SK-N-SH (cell line): ENCODE results near the gene GGT5. TPM values are rescaled to one million over a fixed set of nuclear protein-coding genes. Genes with fewer than 3 reads are reported as not detected.
A peak's percentile ranks its signal among the peaks of the same experiment; 100 is the strongest.

Experiments
- CTCF ChIA-PET: fragments of 300-600, 350-600 bp; formaldehyde crosslinking; extraction: SDS; loops from one replicate; lab custom pipeline; 2021; lab: Yijun Ruan, JAX
- POLR2A ChIA-PET: fragments of 350-600 bp; sonication (Branson Sonifier 250); formaldehyde crosslinking; extraction: SDS; loops from one replicate; lab custom pipeline; 2020; ENCODE audit warnings: antibody characterized with exemption, inconsistent platforms; lab: Yijun Ruan, JAX
- DNase-seq: peaks from one replicate; pipeline ENCODE4 v3.0.0; 2012
- H2AFZ ChIP-seq: fragments of 200-600 bp; sonication (generic); 2 replicates; pipeline ENCODE4 v1.8.1; 2016; ENCODE audit warnings: antibody characterized with exemption, mild to moderate bottlenecking, low read depth
- H3F3A ChIP-seq: fragments of 200-600 bp; sonication (generic); replicated peaks from 2 replicates; pipeline ENCODE3; 2016; ENCODE audit warnings: antibody characterized with exemption, mild to moderate bottlenecking; ENCODE audit not compliant: insufficient read depth
- H3K27ac ChIP-seq, 2 experiments: fragments of 200-500 bp in 1 of 2; fragments of 200-600 bp in 1 of 2; sonication (Bioruptor generic) in 1 of 2; sonication (generic), shearing (Covaris generic) in 1 of 2; 2 replicates each; pipeline versions ENCODE4 v1.5.1 to v1.6.1; 2014 to 2016; ENCODE audit warnings: low read depth in 2 of 2, inconsistent platforms in 1 of 2, low read length in 1 of 2, mild to moderate bottlenecking in 1 of 2, mixed read lengths in 1 of 2
- H3K27me3 ChIP-seq: fragments of 200-600 bp; sonication (generic), shearing (Covaris generic); 2 replicates; pipeline ENCODE4 v1.6.1; 2016; ENCODE audit warnings: mixed run types; ENCODE audit not compliant: insufficient read depth
- H3K36me3 ChIP-seq, 2 experiments: fragments of 200-500 bp in 1 of 2; fragments of 200-600 bp in 1 of 2; sonication (Bioruptor generic) in 1 of 2; sonication (generic) in 1 of 2; replicated peaks in 1 of 2; 2 replicates each; pipeline versions ENCODE3 to v1.5.1; 2014 to 2016; ENCODE audit warnings: low read length in 1 of 2, mild to moderate bottlenecking in 1 of 2; ENCODE audit not compliant: insufficient read depth in 2 of 2, control insufficient read depth in 1 of 2
- H3K4me1 ChIP-seq, 2 experiments: fragments of 200-500 bp in 1 of 2; fragments of 200-600 bp in 1 of 2; sonication (Bioruptor generic) in 1 of 2; sonication (generic), shearing (Covaris generic) in 1 of 2; 2 replicates each; pipeline versions ENCODE4 v1.5.1 to v1.6.1; 2014 to 2016; ENCODE audit warnings: low read depth in 1 of 2, low read length in 1 of 2, mixed run types in 1 of 2; ENCODE audit not compliant: insufficient read depth in 2 of 2, control insufficient read depth in 1 of 2
- H3K4me2 ChIP-seq: fragments of 200-600 bp; sonication (generic), shearing (Covaris generic); 2 replicates; pipeline ENCODE4 v1.6.1; 2017; ENCODE audit warnings: mixed run types
- H3K4me3 ChIP-seq, 2 experiments: fragments of 200-500 bp in 1 of 2; fragments of 200-600 bp in 1 of 2; sonication (Bioruptor generic) in 1 of 2; sonication (generic), shearing (Covaris generic) in 1 of 2; 2 replicates each; pipeline versions ENCODE4 v1.5.1 to v1.8.1; 2014 to 2016; ENCODE audit warnings: low read depth in 2 of 2, inconsistent platforms in 1 of 2, low read length in 1 of 2, mild to moderate bottlenecking in 1 of 2, mixed read lengths in 1 of 2, moderate library complexity in 1 of 2
- H3K79me2 ChIP-seq: fragments of 200-600 bp; sonication (generic); 2 replicates; pipeline ENCODE4 v1.8.1; 2017; ENCODE audit warnings: mild to moderate bottlenecking; ENCODE audit not compliant: insufficient read depth
- H3K9ac ChIP-seq: fragments of 200-600 bp; sonication (generic); 2 replicates; pipeline ENCODE4 v1.6.1; 2017; ENCODE audit warnings: mixed run types
- H3K9me2 ChIP-seq: fragments of 200-600 bp; sonication (generic); 2 replicates; pipeline ENCODE4 v1.6.1; 2017; ENCODE audit warnings: mixed run types
- H3K9me3 ChIP-seq: fragments of 200-600 bp; sonication (generic); 2 replicates; pipeline ENCODE4 v1.6.1; 2017; ENCODE audit warnings: mixed run types, mild to moderate bottlenecking, moderate library complexity
- H4K20me1 ChIP-seq: fragments of 200-600 bp; sonication (generic); 2 replicates; pipeline ENCODE4 v1.6.1; 2017; ENCODE audit warnings: mild to moderate bottlenecking, mixed run types; ENCODE audit not compliant: insufficient read depth
- CHD2 ChIP-seq: fragments of 150-350 bp; IDR thresholded peaks from 2 replicates; pipeline ENCODE4 v1.6.1; 2018; ENCODE audit warnings: low read length; ENCODE audit not compliant: partially characterized antibody
- EZH2phosphoT487 ChIP-seq: fragments of 200-600 bp; sonication (generic); IDR thresholded peaks from 2 replicates; pipeline ENCODE4 v1.6.1; 2017; ENCODE audit warnings: low read depth, mixed run types, mild to moderate bottlenecking, antibody characterized with exemption, moderate library complexity, borderline replicate concordance
- GABPA ChIP-seq: IDR thresholded peaks from 2 replicates; pipeline ENCODE4 v1.4.0; 2012; ENCODE audit warnings: low read depth, mild to moderate bottlenecking
- GATA2 ChIP-seq: sonication (generic); formaldehyde crosslinking; IDR thresholded peaks from 2 replicates; pipeline ENCODE4 v1.5.0; 2020; ENCODE audit warnings: mild to moderate bottlenecking, missing genetic modification reagents
- IRF3 ChIP-seq: fragments of 150-350 bp; IDR thresholded peaks from 2 replicates; pipeline ENCODE4 v1.6.1; 2016; ENCODE audit warnings: mild to moderate bottlenecking, low read depth, low read length
- POLR2AphosphoS5 ChIP-seq: IDR thresholded peaks from 2 replicates; pipeline ENCODE4 v1.6.1; 2012; ENCODE audit warnings: low read depth, low read length
- REST ChIP-seq: IDR thresholded peaks from 2 replicates; pipeline ENCODE4 v1.6.1; 2012; ENCODE audit warnings: mild to moderate bottlenecking, low read depth, low read length, moderate library complexity
- YY1 ChIP-seq: IDR thresholded peaks from 2 replicates; pipeline ENCODE4 v1.4.0; 2012; ENCODE audit warnings: low read depth, mild to moderate bottlenecking
- ZBTB33 ChIP-seq: IDR thresholded peaks from 2 replicates; pipeline ENCODE4 v1.4.0; 2012; ENCODE audit warnings: low read depth, borderline replicate concordance
- WGBS: methylation state at CpG from one replicate; pipeline ENCODE4 v1.1.6; 2017; ENCODE audit warnings: low lambda C conversion rate; 5-methylcytosine and 5-hydroxymethylcytosine counted together
- polyA plus RNA-seq, 3 experiments: library from polyadenylated mRNA; depleted of rRNA; stranded (reverse); fragments of >200 nt; gene quantifications; 2 replicates each; pipeline ENCODE4 v1.2.3, GENCODE V29; 2012

The GGT5 gene
- polyA plus RNA-seq, 1 of the 3 experiments (the other 2 are of a cell fraction): 4.6 TPM

GRCh38 chr22:24180316-24181087, 64.4 kb downstream of the GGT5 start:
- Histone ChIP-seq H3K4me1 (peaks cover 0 to 12% of the 10 kb centered on the region in 2 experiments; a peak in 1 of 4 replicates), H3K27me3 (no peaks in the 10 kb centered on the region), H3K9me2 (no peaks in the 10 kb centered on the region), H3K36me3 (peaks cover 0 to 20% of the 10 kb centered on the region in 2 experiments), H3K79me2 (no peaks in the 10 kb centered on the region), H3K27ac (no peak overlapping the region), H2AFZ (no peak overlapping the region), H3K9me3 (no peaks in the 10 kb centered on the region), H4K20me1 (no peaks in the 10 kb centered on the region)
- DNase-seq: no peak
- ChIA-PET CTCF (interaction anchor here (1.0 to 3.2 kb wide), 3 partner anchors 9 to 62 kb away, joined by 4 to 24 read pairs (median 11); no protein-coding TSS in a partner anchor), POLR2A (no interaction called here)
- TF ChIP-seq EZH2phosphoT487 (no peak), POLR2AphosphoS5 (0 out of 2 replicates have a peak, but pooled peaks have one; percentile 19), GATA2 (no peak)
- TF ChIP-seq, all 33 proteins: peak for 1
- no peaks in the 10 kb centered on the region for H3F3A ChIP-seq
- WGBS: 90% methylated on average over 3 of the region's 16 CpGs
- no peak overlapping the region for H3K4me3 ChIP-seq
- no peak overlapping the region for H3K4me2 ChIP-seq
- H3K9ac ChIP-seq: no peak overlapping the region

GRCh38 chr22:24179478-24180210, 65.2 kb downstream of the GGT5 start:
- WGBS: 100% methylated on average over 6 of the region's 17 CpGs
- no peaks in the 10 kb centered on the region for H3K79me2 ChIP-seq
- POLR2A ChIA-PET: no interaction called here

More at GRCh38 chr22:24179478-24180210, 65.2 kb downstream of the GGT5 start:
- H3K9me2 ChIP-seq: no peaks in the 10 kb centered on the region
- H3F3A ChIP-seq: peaks cover 2% of the 10 kb centered on the region
- no peak for DNase-seq
- peaks cover 0 to 20% of the 10 kb centered on the region in 2 experiments for H3K36me3 ChIP-seq
- CTCF ChIA-PET: interaction anchor here (0.8 to 3.2 kb wide), 7 partner anchors 10 to 195 kb away, joined by 3 to 24 read pairs (median 4); partner anchors contain the start of gene GGT5
- no peak overlapping the region for H3K4me3 ChIP-seq
- no peaks in the 10 kb centered on the region for H3K9me3 ChIP-seq
- H2AFZ ChIP-seq: no peak overlapping the region
- no peaks in the 10 kb centered on the region for H4K20me1 ChIP-seq
- H3K4me2 ChIP-seq: no peak overlapping the region
- no peak overlapping the region for H3K27ac ChIP-seq
- H3K9ac ChIP-seq: no peak overlapping the region
- TF ChIP-seq ZBTB33 (no peak), GABPA (no peak), REST (no peak), YY1 (no peak), IRF3 (no peak), POLR2AphosphoS5 (no peak), CHD2 (no peak)
- H3K4me1 ChIP-seq: peaks cover 0 to 12% of the 10 kb centered on the region in 2 experiments; a peak in 1 of 4 replicates
- no peaks in the 10 kb centered on the region for H3K27me3 ChIP-seq
